Measurements from ENCODE around the gene SPACA4. TPM values are rescaled to one million over a fixed set of nuclear protein-coding genes. Genes with fewer than 3 reads are reported as not detected.
A peak's percentile ranks its signal among the peaks of the same experiment; 100 is the strongest.
"Not testable (repeated sequence)": the region's sequence is repeated elsewhere in the genome, so short reads cannot be mapped to it uniquely, and the experiment has no call there.

The SPACA4 gene
- total RNA-seq, 2 experiments from 2014 or later: not detected

GRCh38 chr19:48624791-48625723, 18.5 kb downstream of the SPACA4 start:
- POLR2A ChIA-PET: no interaction called here
- no peaks in the 10 kb centered on the region for H3K27me3 Mint-ChIP-seq (ENCODE audit: low read depth)
- H3K4me3 Mint-ChIP-seq: peak overlapping the region; percentile 76
- peak overlapping the region; percentile 92 for H3K27ac Mint-ChIP-seq
- CTCF ChIA-PET: interaction anchor here (1.1 kb wide), 1 partner anchor 36 kb away, joined by 3 read pairs; no protein-coding TSS in a partner anchor
- H3K9me3 Mint-ChIP-seq (ENCODE audit: insufficient read depth): no peaks in the 10 kb centered on the region
- peaks cover 47% of the 10 kb centered on the region for H3K4me1 Mint-ChIP-seq (ENCODE audit: low read depth)
- DNase-seq (no peak), ATAC-seq (no peak)
- H3K36me3 Mint-ChIP-seq (ENCODE audit: low read depth): peaks cover 34% of the 10 kb centered on the region

GRCh38 chr19:48625891-48626327, 19.4 kb downstream of the SPACA4 start:
- peak; percentile 21 for DNase-seq
- POLR2A ChIA-PET: no interaction called here

GRCh38 chr19:48627201-48627864, 20.8 kb downstream of the SPACA4 start:
- ATAC-seq: no peak
- no peak overlapping the region for H3K4me3 Mint-ChIP-seq
- no peaks in the 10 kb centered on the region for H3K9me3 Mint-ChIP-seq (ENCODE audit: insufficient read depth)
- ChIA-PET POLR2A (interaction anchor here (0.7 to 1.3 kb wide), 2 partner anchors 8 to 11 kb away, joined by 3 to 4 read pairs; partner anchors contain the start of genes RPL18 and SPHK2), CTCF (no interaction called here)
- H3K27me3 Mint-ChIP-seq (ENCODE audit: low read depth): no peaks in the 10 kb centered on the region
- peaks cover 29% of the 10 kb centered on the region for H3K36me3 Mint-ChIP-seq (ENCODE audit: low read depth)
- H3K27ac Mint-ChIP-seq: peak overlapping the region; percentile 55
- peak; percentile 48 for DNase-seq
- H3K4me1 Mint-ChIP-seq (ENCODE audit: low read depth): peaks cover 51% of the 10 kb centered on the region

More at GRCh38 chr19:48625891-48626327, 19.4 kb downstream of the SPACA4 start:
- no peak for ATAC-seq
- CTCF ChIA-PET: no interaction called here
- Mint-ChIP-seq H3K36me3 (ENCODE audit: low read depth) (peaks cover 36% of the 10 kb centered on the region), H3K27ac (no peak overlapping the region), H3K9me3 (ENCODE audit: insufficient read depth) (no peaks in the 10 kb centered on the region), H3K4me1 (ENCODE audit: low read depth) (peaks cover 50% of the 10 kb centered on the region), H3K4me3 (no peak overlapping the region), H3K27me3 (ENCODE audit: low read depth) (no peaks in the 10 kb centered on the region)

GRCh38 chr19:48627865-48628314, 21.3 kb downstream of the SPACA4 start:
- H3K36me3 Mint-ChIP-seq (ENCODE audit: low read depth): peaks cover 29% of the 10 kb centered on the region
- CTCF ChIA-PET: no interaction called here
- H3K27me3 Mint-ChIP-seq (ENCODE audit: low read depth): no peaks in the 10 kb centered on the region
- no peak overlapping the region for H3K27ac Mint-ChIP-seq
- H3K9me3 Mint-ChIP-seq (ENCODE audit: insufficient read depth): no peaks in the 10 kb centered on the region
- DNase-seq (no peak), ATAC-seq (no peak)
- peaks cover 54% of the 10 kb centered on the region for H3K4me1 Mint-ChIP-seq (ENCODE audit: low read depth)
- POLR2A ChIA-PET: interaction anchor here (0.7 to 1.3 kb wide), 2 partner anchors 9 to 11 kb away, joined by 3 to 4 read pairs; partner anchors contain the start of genes RPL18 and SPHK2
- no peak overlapping the region for H3K4me3 Mint-ChIP-seq

GRCh38 chr19:48628486-48629296, 22.1 kb downstream of the SPACA4 start:
- ChIA-PET CTCF (no interaction called here), POLR2A (interaction anchor here (0.6 to 3.1 kb wide), 4 partner anchors 9 to 12 kb away, joined by 3 to 15 read pairs (median 4); partner anchors contain the start of genes RPL18 and SPHK2)
- Mint-ChIP-seq H3K27me3 (ENCODE audit: low read depth) (no peaks in the 10 kb centered on the region), H3K27ac (no peak overlapping the region), H3K9me3 (ENCODE audit: insufficient read depth) (no peaks in the 10 kb centered on the region), H3K36me3 (ENCODE audit: low read depth) (peaks cover 27% of the 10 kb centered on the region), H3K4me3 (no peak overlapping the region), H3K4me1 (ENCODE audit: low read depth) (peaks cover 54% of the 10 kb centered on the region)
- DNase-seq (no peak), ATAC-seq (no peak)

- no peak overlapping the region for H3K27ac Mint-ChIP-seq
- no peak overlapping the region for H3K4me3 Mint-ChIP-seq
- ChIA-PET CTCF (no interaction called here), POLR2A (interaction anchor here (3.1 kb wide), 1 partner anchor 10 kb away, joined by 15 read pairs; the partner anchor contains the start of genes RPL18 and SPHK2)
- H3K27me3 Mint-ChIP-seq (ENCODE audit: low read depth): no peaks in the 10 kb centered on the region
- no peaks in the 10 kb centered on the region for H3K9me3 Mint-ChIP-seq (ENCODE audit: insufficient read depth)
- ATAC-seq (no peak), DNase-seq (no peak)
- H3K4me1 Mint-ChIP-seq (ENCODE audit: low read depth): peaks cover 55% of the 10 kb centered on the region
- H3K36me3 Mint-ChIP-seq (ENCODE audit: low read depth): peaks cover 24% of the 10 kb centered on the region
These were observed 22.7 kb downstream of the SPACA4 start for GRCh38 chr19:48629297-48629598.

- no peak for DNase-seq
- Mint-ChIP-seq H3K4me1 (ENCODE audit: low read depth) (peaks cover 54% of the 10 kb centered on the region), H3K4me3 (no peak overlapping the region), H3K9me3 (ENCODE audit: insufficient read depth) (no peaks in the 10 kb centered on the region), H3K27me3 (ENCODE audit: low read depth) (no peaks in the 10 kb centered on the region), H3K27ac (no peak overlapping the region), H3K36me3 (ENCODE audit: low read depth) (peaks cover 24% of the 10 kb centered on the region)
- ChIA-PET POLR2A (interaction anchor here (3.1 kb wide), 1 partner anchor 10 kb away, joined by 15 read pairs; the partner anchor contains the start of genes RPL18 and SPHK2), CTCF (no interaction called here)
- ATAC-seq: no peak
These were observed 23.2 kb downstream of the SPACA4 start for GRCh38 chr19:48629599-48630295.

GRCh38 chr19:48630296-48631063, 23.9 kb downstream of the SPACA4 start:
- H3K4me1 Mint-ChIP-seq (ENCODE audit: low read depth): peaks cover 52% of the 10 kb centered on the region
- ChIA-PET CTCF (interaction anchor here (1.0 to 1.1 kb wide), 2 partner anchors 15 to 46 kb away, joined by 3 read pairs; no protein-coding TSS in a partner anchor), POLR2A (interaction anchor here (3.1 kb wide), 1 partner anchor 11 kb away, joined by 15 read pairs; the partner anchor contains the start of genes RPL18 and SPHK2)
- no peak overlapping the region for H3K4me3 Mint-ChIP-seq
- no peaks in the 10 kb centered on the region for H3K27me3 Mint-ChIP-seq (ENCODE audit: low read depth)
- no peak for DNase-seq
- H3K27ac Mint-ChIP-seq: no peak overlapping the region
- ATAC-seq: no peak
- H3K9me3 Mint-ChIP-seq (ENCODE audit: insufficient read depth): no peaks in the 10 kb centered on the region
- H3K36me3 Mint-ChIP-seq (ENCODE audit: low read depth): peaks cover 19% of the 10 kb centered on the region

- ATAC-seq (no peak), DNase-seq (no peak)
- no peak overlapping the region for H3K27ac Mint-ChIP-seq
- ChIA-PET POLR2A (interaction anchor here (0.6 to 3.1 kb wide), 2 partner anchors 12 to 13 kb away, joined by 3 to 15 read pairs; partner anchors contain the start of genes RPL18 and SPHK2), CTCF (interaction anchor here (1.0 to 1.1 kb wide), 2 partner anchors 14 to 47 kb away, joined by 3 read pairs; no protein-coding TSS in a partner anchor)
- no peaks in the 10 kb centered on the region for H3K27me3 Mint-ChIP-seq (ENCODE audit: low read depth)
- H3K36me3 Mint-ChIP-seq (ENCODE audit: low read depth): peaks cover 18% of the 10 kb centered on the region
- no peaks in the 10 kb centered on the region for H3K9me3 Mint-ChIP-seq (ENCODE audit: insufficient read depth)
- no peak overlapping the region for H3K4me3 Mint-ChIP-seq
- peaks cover 55% of the 10 kb centered on the region for H3K4me1 Mint-ChIP-seq (ENCODE audit: low read depth)
These were observed 24.7 kb downstream of the SPACA4 start for GRCh38 chr19:48631225-48631624.

- H3K36me3 Mint-ChIP-seq (ENCODE audit: low read depth): peaks cover 13% of the 10 kb centered on the region
- peak overlapping the region; percentile 8 for H3K27ac Mint-ChIP-seq
- ATAC-seq; H3K27me3 Mint-ChIP-seq (ENCODE audit: low read depth); H3K4me3 Mint-ChIP-seq; DNase-seq; H3K9me3 Mint-ChIP-seq (ENCODE audit: insufficient read depth); CTCF ChIA-PET: not testable (repeated sequence)
- peaks cover 47% of the 10 kb centered on the region for H3K4me1 Mint-ChIP-seq (ENCODE audit: low read depth)
- POLR2A ChIA-PET: interaction anchor here (0.8 to 1.0 kb wide), 2 partner anchors 12 to 14 kb away, joined by 3 read pairs; partner anchors contain the start of gene RPL18
These were observed 25.7 kb downstream of the SPACA4 start for GRCh38 chr19:48632286-48632685.

All from activated CD8-positive, alpha-beta T cell treated with anti-CD3 and anti-CD28 coated beads, Interleukin-2, amount 10 ng/mL, durations not matched to agents 7 days and 5 days (primary cell).